Peyer's patch (tissue), 4 donors: ENCODE results near the gene ZNF580. TPM values are rescaled to one million over a fixed set of nuclear protein-coding genes. Genes with fewer than 3 reads are reported as not detected.

Experiments used
- DNase-seq, 3 donors: peaks; one replicate each; pipeline ENCODE4 v3.0.0-alpha.2; 2017 to 2019
- H3K27ac ChIP-seq, 4 donors: fragments of 200-600 bp; sonication (generic); one replicate each; pipeline ENCODE4 v1.5.1; 2016 to 2019
- H3K27me3 ChIP-seq, 2 donors: fragments of 200-600 bp; sonication (generic); one replicate each; pipeline ENCODE4 v1.5.1; 2019
- H3K36me3 ChIP-seq, 3 donors: fragments of 200-600 bp; sonication (generic); one replicate each; pipeline ENCODE4 v1.5.1; 2016 to 2019
- H3K4me1 ChIP-seq, 4 donors: fragments of 200-600 bp; sonication (generic); one replicate each; pipeline ENCODE4 v1.5.1; 2016 to 2019
- H3K4me3 ChIP-seq, 4 donors: fragments of 200-600 bp; sonication (generic); 1 replicate in 3 of 4; 2 replicates in 1 of 4; pipeline ENCODE4 v1.5.1; 2016 to 2019; ENCODE audit warnings: mild to moderate bottlenecking in 1 of 4
- H3K9me3 ChIP-seq, 4 donors: fragments of 200-600 bp; sonication (generic); one replicate each; pipeline ENCODE4 v1.5.1; 2016 to 2019; ENCODE audit warnings: mild to moderate bottlenecking in 1 of 4
- POLR2A ChIP-seq, 2 donors: fragments of 450-650 bp; IDR thresholded peaks; one replicate each; pipeline ENCODE4 v1.5.1; 2017; ENCODE audit warnings: antibody characterized with exemption in 2 of 2, mild to moderate bottlenecking in 2 of 2, moderate library complexity in 2 of 2
- total RNA-seq, 4 donors: library from RNA; depleted of rRNA; stranded (reverse); fragments of >200 nt; gene quantifications; one replicate each; pipeline ENCODE4 v1.1.0, GENCODE V29; 2016
- TF ChIP-seq, protein P1 (sequence below), 6 experiments: fragments of 450-650 bp in 4 of 6; fragments of 200-600 bp in 2 of 6; sonication (generic) in 1 of 6; IDR thresholded peaks; one replicate each; pipeline ENCODE4 v1.5.1; 2017 to 2019; ENCODE audit warnings: antibody characterized with exemption in 6 of 6, mild to moderate bottlenecking in 3 of 6, moderate library complexity in 1 of 6

ZNF580 gene
- total RNA-seq, 4 donors from 2014 or later, result 12.3 to 38.4 (median 25.2) TPM

DNA sequence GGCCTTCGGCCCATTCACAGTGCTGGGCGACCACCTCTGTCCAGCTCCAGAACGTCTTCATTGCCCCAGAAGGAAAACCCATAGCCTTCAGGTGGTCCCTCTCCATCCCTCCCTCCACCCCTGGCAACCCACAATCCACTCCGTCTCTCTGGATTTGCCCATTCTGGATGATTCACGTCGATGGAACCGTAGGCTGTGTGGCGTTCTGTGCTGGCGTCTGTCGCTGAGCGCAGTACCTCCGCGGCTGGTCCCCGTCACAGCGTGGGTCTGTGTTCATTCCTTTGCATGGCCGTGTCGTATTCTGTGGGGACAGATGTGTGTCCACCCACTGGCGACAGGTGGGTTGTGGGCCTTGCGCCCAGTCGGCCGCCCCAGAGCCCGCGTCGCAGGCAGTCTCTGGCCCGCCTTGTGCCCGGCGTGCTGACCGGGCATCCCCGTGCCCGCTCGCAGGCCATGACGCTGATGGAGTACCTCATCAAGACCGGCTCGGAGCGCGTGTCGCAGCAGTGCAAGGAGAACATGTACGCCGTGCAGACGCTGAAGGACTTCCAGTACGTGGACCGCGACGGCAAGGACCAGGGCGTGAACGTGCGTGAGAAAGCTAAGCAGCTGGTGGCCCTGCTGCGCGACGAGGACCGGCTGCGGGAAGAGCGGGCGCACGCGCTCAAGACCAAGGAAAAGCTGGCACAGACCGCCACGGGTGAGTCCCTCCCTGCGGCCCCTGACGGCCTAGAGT, 44.3 kb downstream of the ZNF580 start:
- Histone ChIP-seq H3K36me3 (peaks cover 0 to 70% (median 0%) of the 10 kb centered on the region in 3 donors), H3K27ac (peak overlapping the region in 3 of 4 donors; percentile 65 to 97 (median 90)), H3K4me3 (peak overlapping the region in 1 of 4 donors; percentile 22), H3K4me1 (peaks cover 0 to 72% (median 15%) of the 10 kb centered on the region in 4 donors), H3K27me3 (no peaks in the 10 kb centered on the region), H3K9me3 (no peaks in the 10 kb centered on the region)
- no peak for DNase-seq
- TF ChIP-seq, protein P1, sequence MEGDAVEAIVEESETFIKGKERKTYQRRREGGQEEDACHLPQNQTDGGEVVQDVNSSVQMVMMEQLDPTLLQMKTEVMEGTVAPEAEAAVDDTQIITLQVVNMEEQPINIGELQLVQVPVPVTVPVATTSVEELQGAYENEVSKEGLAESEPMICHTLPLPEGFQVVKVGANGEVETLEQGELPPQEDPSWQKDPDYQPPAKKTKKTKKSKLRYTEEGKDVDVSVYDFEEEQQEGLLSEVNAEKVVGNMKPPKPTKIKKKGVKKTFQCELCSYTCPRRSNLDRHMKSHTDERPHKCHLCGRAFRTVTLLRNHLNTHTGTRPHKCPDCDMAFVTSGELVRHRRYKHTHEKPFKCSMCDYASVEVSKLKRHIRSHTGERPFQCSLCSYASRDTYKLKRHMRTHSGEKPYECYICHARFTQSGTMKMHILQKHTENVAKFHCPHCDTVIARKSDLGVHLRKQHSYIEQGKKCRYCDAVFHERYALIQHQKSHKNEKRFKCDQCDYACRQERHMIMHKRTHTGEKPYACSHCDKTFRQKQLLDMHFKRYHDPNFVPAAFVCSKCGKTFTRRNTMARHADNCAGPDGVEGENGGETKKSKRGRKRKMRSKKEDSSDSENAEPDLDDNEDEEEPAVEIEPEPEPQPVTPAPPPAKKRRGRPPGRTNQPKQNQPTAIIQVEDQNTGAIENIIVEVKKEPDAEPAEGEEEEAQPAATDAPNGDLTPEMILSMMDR (IDR thresholded peaks at IDR 0.05), result no peak

DNA sequence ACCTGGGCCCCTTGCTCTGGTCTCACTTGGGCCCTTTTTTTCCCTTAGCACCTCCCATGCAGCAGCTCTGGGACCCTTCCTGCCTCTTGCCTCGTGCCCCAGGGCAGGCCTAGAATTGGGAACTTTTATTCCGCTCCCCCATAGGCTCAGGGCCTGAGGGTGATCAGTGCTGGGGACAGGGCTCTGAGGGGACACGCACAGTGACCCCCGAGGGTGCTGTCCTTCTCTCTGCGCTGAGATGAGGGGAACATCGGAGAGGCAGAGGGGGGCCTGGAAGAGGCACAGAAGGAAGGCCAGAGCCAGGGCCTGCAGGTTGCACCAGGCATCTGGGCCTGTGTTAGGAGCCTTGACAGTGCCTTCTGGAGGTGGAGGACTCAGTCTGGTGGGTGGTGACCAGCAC, 45.0 kb downstream of the ZNF580 start:
- H3K4me1 ChIP-seq, result peaks cover 0 to 67% (median 12%) of the 10 kb centered on the region in 4 donors
- no peak for DNase-seq
- H3K27me3 ChIP-seq, result no peaks in the 10 kb centered on the region
- peak overlapping the region in 2 of 4 donors; percentile 90 to 97 for H3K27ac ChIP-seq
- TF ChIP-seq POLR2A (IDR thresholded peaks at IDR 0.05), result no peak
- TF ChIP-seq, protein P1 (IDR thresholded peaks at IDR 0.05), result no peak
- H3K4me3 ChIP-seq, result no peak overlapping the region
- peaks cover 0 to 71% (median 3%) of the 10 kb centered on the region in 3 donors for H3K36me3 ChIP-seq
- no peaks in the 10 kb centered on the region for H3K9me3 ChIP-seq

DNA sequence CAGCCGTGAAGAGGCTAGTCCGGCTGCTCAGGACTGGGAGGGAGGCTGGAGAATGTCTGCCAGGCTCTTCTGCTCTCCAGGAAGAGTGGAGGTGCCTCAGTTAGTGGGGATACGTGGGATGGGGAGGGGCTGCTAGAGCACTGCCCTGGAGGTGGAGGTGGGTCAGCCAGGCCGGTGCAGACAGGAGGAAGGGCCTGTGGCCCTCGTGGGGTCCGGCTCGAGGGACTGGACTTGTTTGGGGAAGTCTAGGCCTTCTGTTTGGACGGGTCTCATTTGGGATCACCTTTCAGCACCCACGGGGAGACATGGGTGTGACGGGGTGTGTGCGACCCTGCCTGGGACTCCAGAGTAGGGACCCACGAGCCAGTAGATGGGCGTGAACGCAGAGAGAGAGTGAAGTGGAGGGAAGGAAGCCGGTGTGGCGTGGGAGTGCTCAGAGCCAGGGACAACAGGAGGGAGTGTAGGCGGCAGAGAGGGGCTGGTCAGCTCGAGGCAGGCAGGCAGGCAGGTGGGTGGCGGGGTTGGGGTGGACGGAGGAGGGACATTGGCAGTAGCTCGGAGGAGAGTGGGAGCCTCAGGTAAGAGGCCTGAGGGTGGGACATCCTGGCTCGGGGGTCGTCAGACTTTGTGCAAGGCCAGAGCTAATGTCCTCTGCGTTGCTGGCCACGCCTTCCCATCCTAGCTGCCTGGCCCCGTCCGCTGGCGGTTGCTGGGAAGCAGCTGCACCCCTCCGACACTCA, 45.7 kb downstream of the ZNF580 start:
- H3K9me3 ChIP-seq, result no peaks in the 10 kb centered on the region
- H3K27me3 ChIP-seq, result no peaks in the 10 kb centered on the region
- peak overlapping the region in 3 of 4 donors; percentile 83 to 97 (median 90) for H3K27ac ChIP-seq
- peaks cover 0 to 60% (median 11%) of the 10 kb centered on the region in 4 donors for H3K4me1 ChIP-seq
- no peak overlapping the region for H3K4me3 ChIP-seq
- peaks cover 0 to 71% (median 3%) of the 10 kb centered on the region in 3 donors for H3K36me3 ChIP-seq
- peak in 1 of 3 donors; percentile 50 for DNase-seq
- TF ChIP-seq, protein P1 (IDR thresholded peaks at IDR 0.05), result no peak
- no peak for TF ChIP-seq POLR2A (IDR thresholded peaks at IDR 0.05)

- DNase-seq, result peak in 2 of 3 donors; percentile 90 to 91
- Histone ChIP-seq H3K36me3 (peaks cover 0 to 71% (median 3%) of the 10 kb centered on the region in 3 donors), H3K9me3 (no peaks in the 10 kb centered on the region), H3K27me3 (no peaks in the 10 kb centered on the region), H3K4me1 (peaks cover 0 to 56% (median 11%) of the 10 kb centered on the region in 4 donors), H3K4me3 (peak overlapping the region in 2 of 4 donors; percentile 14 to 24), H3K27ac (peak overlapping the region in 3 of 4 donors; percentile 83 to 97 (median 90))
- TF ChIP-seq, protein P1 (IDR thresholded peaks at IDR 0.05), result no peak
- TF ChIP-seq POLR2A (IDR thresholded peaks at IDR 0.05), result peak; percentile 47 to 51
Observed at GRCh38 chr19:55687281-55688201, 46.7 kb downstream of the ZNF580 start.
